MV-4-11 (cell line): ENCODE measurements around the gene MYL10.
"Not testable (repeated sequence)": the region's sequence is repeated elsewhere in the genome, so short reads cannot be mapped to it uniquely, and the experiment has no call there.

Experiments
- DNase-seq: peaks from one replicate; lab custom pipeline; 2025; lab: John Stamatoyannopoulos, UW

Gene MYL10

GRCh38 chr7:101651112-101651511 is 22.0 kb upstream of the MYL10 start:
- no peak for DNase-seq

GRCh38 chr7:101650579-101651081 is 21.5 kb upstream of the MYL10 start:
- peak; percentile 6 for DNase-seq

GRCh38 chr7:101647876-101648275 is 18.8 kb upstream of the MYL10 start:
- not testable (repeated sequence) for DNase-seq

- no peak for DNase-seq
These were observed 16.9 kb upstream of the MYL10 start for GRCh38 chr7:101645951-101646350.

- DNase-seq = no peak
These were observed 15.8 kb upstream of the MYL10 start for GRCh38 chr7:101644879-101645278.

GRCh38 chr7:101639127-101639526 is 10.0 kb upstream of the MYL10 start:
- not testable (repeated sequence) for DNase-seq

GRCh38 chr7:101636822-101637623 is 7.9 kb upstream of the MYL10 start:
- no peak for DNase-seq

GRCh38 chr7:101635484-101635883 is 6.4 kb upstream of the MYL10 start:
- DNase-seq = no peak

GRCh38 chr7:101634196-101634717 is 5.2 kb upstream of the MYL10 start:
- no peak for DNase-seq

- no peak for DNase-seq
These were observed 4.4 kb upstream of the MYL10 start for GRCh38 chr7:101633511-101633910.

GRCh38 chr7:101632641-101633040 is 3.5 kb upstream of the MYL10 start:
- DNase-seq = no peak

- DNase-seq = no peak
These were observed 2.2 kb upstream of the MYL10 start for GRCh38 chr7:101631224-101631714.

GRCh38 chr7:101630591-101630990 is 1.5 kb upstream of the MYL10 start:
- DNase-seq = no peak

- DNase-seq = no peak
These were observed 574 bp downstream of the MYL10 start for GRCh38 chr7:101628522-101628921.

GRCh38 chr7:101626758-101627157 is 2.3 kb downstream of the MYL10 start:
- no peak for DNase-seq

- no peak for DNase-seq
These were observed 2.9 kb downstream of the MYL10 start for GRCh38 chr7:101626069-101626671.

GRCh38 chr7:101625031-101625791 is 3.9 kb downstream of the MYL10 start:
- DNase-seq = no peak

GRCh38 chr7:101624246-101625001 is 4.7 kb downstream of the MYL10 start:
- no peak for DNase-seq

GRCh38 chr7:101622609-101623173 is 6.4 kb downstream of the MYL10 start:
- no peak for DNase-seq

- no peak for DNase-seq
These were observed 8.1 kb downstream of the MYL10 start for GRCh38 chr7:101620991-101621390.

GRCh38 chr7:101620395-101620794 is 8.7 kb downstream of the MYL10 start:
- DNase-seq = no peak
